RPMI7951 (cell line): ENCODE results near the gene VASH1. TPM values are rescaled to one million over a fixed set of nuclear protein-coding genes. Genes with fewer than 3 reads are reported as not detected.

ENCODE experiments used
- DNase-seq: peaks from one replicate; pipeline ENCODE4 v3.0.0-alpha.2; 2012; ENCODE audit warnings: low read depth
- total RNA-seq: library from RNA; depleted of rRNA; stranded (reverse); fragments of >200 nt; shearing (Covaris generic); gene quantifications from 2 replicates; pipeline ENCODE4 v1.2.3, GENCODE V29; 2014

Gene VASH1
- total RNA-seq, 1 experiment from 2014 or later: 4.4 TPM

DNA sequence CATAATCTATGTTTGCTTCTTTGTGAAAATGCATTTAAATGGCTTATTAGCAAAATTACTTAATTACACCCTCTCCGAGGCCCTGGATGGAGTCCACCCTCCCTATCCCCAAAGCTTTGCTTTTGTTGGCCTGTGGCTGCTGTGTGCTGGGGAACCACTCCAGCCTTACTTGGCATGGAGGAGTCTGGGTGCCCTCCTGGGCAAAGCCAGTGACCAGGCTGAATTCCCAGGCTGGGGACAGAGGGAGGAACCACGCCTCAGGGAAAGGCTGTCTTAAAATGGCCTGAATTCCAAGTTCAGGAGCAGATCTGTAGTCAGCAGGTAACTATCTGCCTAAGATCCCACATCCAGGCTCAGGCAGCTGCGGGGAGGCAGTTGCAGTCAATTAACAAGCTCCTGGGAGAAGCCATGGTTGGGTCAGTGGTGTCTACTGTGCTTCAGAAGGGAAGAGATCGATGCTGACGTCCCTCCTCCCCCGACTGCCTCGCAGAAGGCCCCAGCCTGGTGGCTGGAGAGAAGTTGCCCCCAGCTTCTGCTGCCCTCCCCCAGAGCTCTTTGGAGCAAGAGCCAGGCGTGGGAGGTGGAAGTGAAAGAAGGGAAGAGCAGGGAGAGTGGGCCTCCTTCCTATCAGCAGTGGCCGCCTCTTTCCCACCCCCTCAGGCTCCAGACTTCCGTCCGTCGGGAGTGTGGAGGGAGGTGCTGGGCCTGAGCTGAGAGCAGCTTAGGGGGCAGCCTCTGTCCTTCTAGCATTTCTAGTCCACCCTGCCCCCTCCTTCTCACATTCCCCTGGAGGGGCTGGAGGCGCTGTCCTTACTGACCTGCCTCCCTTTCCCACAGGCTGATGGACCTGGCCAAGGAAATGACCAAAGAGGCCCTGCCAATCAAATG lies 11.3 kb downstream of the VASH1 start:
- DNase-seq: peak; percentile 77

DNA sequence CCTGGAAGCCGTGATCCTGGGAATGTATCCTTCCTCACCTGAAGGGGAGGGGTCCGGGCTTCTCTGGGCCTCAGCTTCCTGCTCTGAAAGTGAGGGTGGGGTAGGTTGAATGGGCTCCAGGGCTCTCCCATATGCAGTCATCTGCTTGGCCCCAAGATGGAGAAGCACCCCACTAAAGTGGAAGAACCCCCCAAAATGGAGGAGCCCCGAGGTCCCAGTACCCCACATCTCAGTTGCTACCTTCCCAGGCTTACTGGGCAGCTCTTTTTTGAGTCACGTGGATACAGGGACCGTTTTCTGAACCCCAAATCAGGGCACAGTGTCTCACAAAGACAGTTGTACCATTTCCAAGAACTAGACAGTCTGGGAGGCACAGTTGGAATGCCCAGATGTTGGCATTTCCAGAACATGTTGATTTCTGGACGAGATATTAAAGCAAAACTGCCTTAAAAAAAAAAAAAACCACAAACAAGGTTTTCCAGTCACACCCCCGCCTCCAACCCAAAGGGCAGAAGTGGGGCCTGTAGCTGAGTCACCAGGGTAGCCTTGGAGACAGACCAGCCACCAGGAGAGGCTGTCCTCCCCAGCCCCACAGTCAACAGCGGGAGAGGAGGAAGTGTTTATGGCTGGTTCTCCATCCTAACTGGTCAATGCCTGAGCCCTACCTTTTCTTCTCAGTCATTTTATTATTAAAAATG lies 12.1 kb downstream of the VASH1 start:
- peak; percentile 91 for DNase-seq

DNA sequence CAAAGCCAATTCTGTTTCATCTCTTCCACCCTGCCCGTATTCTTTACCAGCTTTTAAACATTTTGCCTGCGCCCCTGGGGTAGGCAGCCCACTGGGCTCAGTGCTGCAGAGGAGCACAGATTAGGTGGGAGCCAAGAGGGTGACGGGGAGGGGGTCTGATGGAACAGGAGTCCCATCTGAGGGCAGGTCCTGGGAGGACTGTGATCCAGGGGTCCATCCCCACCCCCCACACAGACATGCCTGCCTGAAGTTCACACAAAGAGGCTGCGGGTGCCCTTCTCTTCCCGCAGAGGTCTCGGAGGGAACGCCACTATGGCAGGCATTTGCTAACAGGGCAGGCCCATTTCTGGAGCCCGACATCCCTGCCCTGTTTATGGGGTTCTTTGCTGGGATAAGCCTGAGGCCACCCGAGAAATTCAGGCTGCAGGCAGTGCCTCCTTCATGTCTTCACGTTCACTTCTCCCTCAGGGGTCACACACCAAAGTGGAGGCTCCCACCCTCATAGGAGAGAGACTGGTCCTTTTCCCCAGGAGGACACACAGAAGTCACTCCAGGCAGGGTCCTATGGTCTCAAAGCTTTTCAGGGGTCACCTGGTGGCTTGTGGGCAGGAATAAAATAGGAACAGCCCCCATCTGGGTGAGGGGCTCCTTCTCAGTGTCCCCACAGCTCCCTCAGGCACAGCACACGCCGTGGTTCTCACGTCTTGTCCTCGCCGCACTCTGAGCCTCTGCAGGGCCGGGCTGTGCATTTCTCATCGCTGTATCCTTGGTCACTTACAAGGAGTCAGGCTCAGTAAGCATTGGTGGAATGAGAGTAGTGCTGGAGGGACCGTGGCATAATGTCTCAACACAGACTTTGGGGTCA lies 12.9 kb downstream of the VASH1 start:
- no peak for DNase-seq

DNA sequence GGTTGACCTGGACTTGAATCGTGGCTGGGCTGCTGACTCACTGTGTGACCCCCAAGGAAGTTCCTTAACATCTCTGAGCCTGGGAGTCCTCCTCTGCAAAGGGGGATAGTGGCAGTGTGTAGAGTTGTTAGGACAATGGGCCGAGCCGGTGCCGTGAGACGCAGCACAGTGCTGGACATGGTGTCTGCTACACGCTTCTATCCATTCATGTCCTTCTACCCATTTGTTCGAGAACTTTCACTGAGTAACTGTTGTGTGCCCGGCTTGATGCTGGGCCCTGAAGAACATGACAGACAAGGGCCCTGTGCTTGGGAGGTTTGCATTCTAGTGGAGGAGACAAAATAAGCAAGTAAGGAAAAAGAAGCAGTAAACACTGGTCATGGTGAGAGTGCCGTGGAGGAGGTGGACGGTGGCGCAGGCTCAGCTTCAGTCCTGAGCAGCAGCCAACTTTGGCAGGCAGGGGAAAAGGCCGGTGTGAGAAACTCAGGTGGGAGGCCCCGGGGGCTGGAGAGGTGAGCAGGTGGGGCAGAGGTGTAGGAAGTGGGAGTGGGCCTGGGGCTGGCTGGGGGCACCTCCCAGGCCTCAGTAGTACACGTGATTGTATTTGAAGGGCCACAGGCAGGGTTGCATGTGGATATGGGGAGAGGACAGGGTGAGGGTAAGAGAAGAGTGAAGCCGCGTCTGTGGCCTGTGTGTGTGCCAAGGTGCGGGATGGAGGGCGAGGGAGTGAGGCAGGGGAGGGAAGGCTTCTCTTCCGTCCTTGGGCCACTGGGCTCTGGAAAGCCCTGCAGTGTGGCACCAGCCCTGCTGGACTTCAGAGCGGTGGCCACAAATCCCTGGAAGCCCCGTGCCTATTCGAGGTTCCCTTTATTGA lies 13.8 kb downstream of the VASH1 start:
- DNase-seq: no peak

DNA sequence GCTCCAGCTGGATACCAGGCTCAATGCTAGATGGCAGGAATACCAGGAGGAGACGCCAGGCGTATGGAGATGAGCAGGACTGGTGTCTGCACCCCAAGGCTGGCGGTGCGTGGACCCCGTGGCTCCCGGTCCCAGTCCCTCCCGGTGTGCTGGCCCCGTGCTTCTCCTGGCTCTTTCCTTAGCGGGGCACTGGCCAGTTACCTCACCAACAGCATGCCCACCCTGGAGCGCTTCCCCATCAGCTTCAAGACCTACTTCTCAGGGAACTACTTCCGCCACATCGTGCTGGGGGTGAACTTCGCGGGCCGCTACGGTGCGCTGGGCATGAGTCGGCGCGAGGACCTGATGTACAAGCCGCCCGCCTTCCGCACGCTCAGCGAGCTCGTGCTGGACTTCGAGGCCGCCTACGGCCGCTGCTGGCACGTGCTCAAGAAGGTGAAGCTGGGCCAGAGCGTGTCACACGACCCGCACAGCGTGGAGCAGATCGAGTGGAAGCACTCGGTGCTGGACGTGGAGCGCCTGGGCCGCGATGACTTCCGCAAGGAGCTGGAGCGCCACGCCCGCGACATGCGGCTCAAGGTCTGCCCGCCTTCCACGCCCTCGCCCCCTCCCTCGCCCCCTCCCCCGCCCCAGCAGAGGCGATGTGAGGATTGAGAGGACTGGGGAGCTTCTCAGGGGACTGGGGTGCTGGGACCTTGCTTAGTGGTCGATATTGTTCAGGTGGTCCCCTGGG lies 14.6 kb downstream of the VASH1 start:
- DNase-seq: no peak

DNA sequence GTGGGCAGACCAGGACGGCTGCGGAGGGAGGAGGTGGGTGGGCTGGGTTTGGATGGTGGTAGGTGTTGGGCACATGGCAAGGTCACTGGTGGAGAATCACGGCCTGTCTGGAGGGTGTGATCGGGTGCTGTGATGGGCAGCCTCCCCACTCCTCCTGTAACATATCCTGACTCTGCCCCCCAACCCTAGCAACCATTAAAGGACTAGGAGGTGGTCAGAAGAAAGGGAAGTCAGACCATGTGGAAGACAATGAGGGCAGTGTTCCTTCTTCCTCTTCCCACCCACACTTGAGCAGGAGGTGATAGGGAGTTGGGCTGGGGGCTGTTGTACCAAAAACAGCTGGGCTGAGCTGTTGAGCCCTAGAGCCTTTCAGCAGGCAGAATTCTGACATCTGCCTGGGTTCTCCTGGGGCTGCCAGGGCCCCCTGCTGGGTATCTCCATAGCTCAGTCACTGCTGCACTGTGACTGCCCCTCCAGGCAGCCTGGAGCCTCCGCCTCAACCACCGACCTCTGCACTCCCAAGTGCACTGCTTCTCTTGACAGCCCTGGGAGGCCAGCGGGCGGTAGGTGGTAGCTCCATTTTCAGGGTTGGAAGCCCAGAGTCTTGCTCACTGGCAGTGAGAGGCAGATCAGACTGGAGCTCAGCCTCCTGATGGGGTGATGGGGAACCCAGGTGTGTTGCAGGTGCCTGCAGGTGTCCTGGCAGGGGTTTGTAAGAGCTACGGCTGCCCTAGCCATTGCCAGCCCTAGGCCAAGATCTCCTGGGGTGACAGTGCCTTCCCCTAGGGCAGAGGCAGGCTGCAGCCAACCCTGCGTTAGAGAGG lies 15.4 kb downstream of the VASH1 start:
- DNase-seq: no peak

DNA sequence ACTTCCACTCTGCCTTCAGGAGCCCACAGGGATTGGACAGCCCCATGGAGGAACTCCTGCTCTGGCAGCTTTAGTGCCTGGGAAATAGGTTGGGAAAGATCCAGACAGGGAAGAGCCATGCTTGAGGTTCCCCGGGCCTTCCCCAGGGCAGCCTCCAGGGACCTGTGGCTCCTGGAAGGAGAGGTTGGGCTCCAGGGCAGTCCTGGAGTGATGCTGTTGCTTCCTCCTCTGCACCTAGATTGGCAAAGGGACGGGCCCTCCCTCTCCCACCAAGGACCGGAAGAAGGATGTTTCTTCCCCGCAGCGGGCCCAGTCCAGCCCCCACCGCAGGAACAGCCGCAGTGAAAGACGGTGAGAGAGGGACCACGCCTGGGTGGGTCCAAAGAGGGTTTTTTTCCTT lies 16.5 kb downstream of the VASH1 start:
- no peak for DNase-seq

DNA sequence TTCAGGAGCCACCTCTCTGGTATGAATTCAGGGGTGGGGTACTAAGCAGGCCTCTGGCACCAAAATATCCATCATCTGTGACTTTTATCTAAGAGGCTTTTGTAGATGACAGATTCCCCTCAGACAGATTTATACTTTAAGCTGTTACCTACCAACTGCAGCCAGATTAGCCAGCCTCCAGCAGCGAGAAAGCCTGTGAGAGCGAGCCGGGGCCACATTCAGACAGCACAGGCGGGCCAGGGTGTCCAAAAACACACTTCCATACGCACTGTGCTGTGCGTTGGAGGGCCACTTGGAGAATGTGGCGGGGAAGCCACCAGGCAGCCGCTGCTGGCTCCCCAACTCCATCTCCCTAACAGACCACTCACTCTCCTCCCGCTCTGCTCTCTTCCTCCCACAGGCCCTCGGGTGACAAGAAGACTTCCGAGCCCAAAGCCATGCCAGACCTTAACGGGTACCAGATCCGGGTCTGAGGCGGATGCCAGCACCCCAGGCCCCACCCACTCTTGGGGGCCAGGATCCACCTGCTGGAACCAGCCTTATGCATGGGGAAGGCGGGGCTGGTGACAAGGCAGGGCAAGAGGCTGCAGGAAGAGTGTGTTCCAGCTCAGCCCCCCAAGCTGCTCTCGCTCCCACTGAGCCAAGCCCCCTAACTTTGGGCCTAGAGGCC lies 17.4 kb downstream of the VASH1 start:
- DNase-seq: no peak

DNA sequence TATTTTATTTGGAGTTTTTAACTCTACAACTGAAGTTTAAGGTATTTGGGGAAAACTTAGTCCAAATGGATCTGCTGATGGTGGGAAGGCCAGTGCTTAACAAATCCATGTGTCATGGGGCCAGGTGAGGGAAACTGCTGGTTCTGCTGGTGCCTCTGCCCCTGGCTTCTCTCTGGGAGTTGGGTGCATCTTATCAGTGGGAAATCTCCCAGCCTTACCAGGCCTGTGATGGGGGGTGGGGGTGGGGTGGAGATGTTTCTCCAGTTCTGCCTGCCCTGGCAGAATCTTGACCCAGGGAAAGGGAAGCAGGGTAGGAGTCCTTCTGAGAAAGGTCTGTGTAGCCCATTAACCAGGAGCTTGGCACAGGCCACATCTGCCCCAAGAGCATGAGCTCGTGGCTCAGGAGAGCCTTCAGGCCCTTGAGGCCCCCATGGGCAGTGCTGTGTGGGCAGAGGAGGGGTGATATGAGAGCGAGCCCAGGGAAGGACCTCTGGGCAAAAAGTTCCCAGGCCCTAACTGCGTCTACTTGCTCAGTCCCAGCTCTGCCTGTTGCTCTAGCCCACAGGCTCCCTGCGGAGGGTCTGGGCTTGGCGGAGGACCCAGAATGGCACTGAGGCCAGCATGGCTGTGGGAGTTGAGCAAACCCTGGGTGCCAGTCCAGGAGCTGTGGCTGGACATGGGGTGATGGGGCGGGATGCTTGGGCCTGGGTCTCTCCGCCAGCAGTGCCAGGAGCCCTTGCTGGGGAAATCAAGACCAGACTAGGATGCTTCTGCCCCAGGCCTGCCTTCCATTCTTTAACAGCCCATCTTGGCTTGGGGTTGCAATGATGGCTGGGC lies 18.2 kb downstream of the VASH1 start:
- no peak for DNase-seq

DNA sequence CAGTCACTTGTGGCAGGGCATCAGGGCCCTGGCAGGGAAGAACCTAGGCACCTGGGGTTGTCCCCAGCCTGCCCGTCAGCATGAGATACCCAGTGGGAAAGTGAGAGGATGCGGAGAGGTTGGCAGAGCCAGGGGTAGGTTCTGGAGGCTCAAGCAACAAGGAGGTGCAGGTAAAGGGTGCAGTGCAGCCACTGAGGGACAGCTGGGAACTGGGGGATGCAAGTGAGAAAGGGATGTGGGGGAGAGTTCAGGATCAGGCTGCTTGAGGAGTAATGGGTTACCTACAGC lies 18.7 kb downstream of the VASH1 start:
- DNase-seq: no peak

DNA sequence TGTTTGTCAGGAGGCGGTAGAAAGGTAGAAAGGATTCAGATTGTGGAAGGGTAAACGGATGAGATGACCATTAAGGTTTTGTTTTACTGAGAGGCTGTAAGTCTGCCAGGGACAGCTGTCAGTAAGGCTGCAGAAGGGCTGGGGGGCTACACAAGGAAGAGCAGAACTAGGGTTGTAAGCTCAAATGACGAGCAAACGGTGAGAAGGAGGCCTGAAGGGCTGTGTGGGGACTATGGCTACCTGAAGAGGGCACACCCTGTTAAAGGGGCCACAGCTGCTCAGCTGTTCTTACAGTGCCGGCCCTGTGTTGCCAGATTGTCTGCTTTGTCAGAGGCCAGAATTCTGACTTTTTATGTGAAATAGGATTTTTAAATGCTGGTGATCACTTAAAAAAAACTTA lies 19.1 kb downstream of the VASH1 start:
- no peak for DNase-seq

DNA sequence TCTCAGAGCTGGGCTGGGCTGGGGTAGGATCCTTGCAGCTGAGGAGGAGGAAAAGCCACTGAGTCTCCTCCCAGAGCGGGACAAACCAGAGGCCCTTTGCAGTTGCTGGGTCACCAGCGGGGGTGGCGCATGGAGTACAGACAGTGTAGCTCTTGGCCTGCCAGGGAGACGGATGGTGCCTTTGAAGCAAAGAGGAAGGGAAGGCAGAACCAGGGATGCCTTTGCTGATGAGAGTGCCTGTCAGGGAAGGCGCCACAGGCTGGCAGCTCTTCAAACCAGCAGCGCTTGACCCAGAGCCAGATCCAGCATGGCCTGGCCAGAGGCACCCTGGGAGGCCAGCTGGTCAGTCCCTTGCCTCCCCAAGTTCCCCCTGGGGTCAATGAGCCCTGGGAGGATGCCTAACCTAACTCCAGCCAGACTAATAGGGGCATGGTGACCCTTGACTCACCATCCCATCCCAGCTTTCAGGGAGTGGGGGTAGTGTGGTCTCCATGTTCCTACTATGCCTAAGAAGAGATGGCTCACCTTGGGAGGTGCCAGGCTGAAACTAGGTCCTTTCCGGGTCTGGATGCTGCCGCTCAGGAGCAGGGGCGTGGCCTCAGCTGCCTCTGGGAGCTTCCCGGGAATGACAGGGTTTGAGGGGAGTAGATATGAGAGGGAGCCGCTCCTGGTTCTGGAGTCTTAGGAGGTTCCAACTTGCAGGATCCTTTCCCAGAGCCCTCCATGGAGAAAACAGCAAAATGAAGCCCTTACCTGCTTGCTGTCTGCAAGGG lies 19.8 kb downstream of the VASH1 start:
- DNase-seq: peak; percentile 44

DNA sequence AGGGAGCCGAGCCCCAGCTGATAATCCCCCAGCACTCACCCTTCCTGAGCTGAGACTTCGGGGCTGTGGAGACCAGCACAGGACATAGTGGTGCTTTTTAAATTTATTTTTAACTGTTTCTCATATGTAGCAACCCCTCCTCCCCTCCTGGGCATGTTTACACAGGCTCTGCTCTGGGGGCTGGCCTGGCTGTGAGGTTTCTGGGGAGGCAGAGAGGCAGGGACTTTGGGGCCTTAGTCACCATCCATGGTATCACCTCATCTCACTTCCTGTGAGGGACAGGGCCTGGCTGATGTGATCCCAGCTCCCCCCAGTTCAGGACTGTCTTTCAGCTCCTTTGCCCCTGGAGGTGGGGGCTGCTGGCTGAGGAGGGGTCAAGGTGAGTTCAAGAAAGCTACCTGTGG lies 20.4 kb downstream of the VASH1 start:
- no peak for DNase-seq

DNA sequence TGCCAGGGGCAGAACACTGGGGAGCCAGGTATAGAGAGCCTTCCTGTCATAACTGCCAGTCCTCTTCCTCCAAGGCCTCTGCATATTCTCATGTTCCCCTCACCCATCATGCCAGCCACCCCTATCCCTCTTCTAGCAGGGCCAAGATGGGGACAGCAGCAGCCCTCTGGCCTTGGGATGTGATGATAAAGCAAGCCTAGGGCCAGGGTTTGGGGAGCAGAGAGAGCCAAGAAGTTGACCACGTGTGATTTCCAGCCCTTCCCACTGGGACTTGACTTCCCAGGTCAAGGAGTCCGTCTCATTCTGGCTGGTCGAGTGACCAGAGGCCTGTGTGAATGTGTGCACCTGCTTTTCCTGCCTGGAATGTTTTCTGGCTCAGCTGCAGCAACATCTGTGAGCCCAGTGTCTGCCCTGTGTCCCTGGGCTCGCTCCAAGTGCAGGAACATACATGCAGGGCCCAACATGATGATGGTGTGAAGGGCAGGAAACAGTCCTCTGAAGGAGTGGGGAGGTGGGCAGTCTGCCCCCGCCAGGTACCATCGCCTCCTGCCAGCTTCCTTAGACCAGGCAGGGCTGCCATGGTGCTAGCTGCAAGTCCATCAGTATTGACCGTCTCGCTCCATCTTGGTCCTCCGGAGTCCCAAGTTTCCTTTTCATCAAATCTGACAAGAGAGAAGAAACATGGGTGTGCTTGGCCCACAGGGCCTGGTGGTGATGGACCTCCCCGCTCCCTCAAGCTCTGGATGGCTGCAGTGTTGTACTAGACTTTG lies 21.0 kb downstream of the VASH1 start:
- DNase-seq: no peak

DNA sequence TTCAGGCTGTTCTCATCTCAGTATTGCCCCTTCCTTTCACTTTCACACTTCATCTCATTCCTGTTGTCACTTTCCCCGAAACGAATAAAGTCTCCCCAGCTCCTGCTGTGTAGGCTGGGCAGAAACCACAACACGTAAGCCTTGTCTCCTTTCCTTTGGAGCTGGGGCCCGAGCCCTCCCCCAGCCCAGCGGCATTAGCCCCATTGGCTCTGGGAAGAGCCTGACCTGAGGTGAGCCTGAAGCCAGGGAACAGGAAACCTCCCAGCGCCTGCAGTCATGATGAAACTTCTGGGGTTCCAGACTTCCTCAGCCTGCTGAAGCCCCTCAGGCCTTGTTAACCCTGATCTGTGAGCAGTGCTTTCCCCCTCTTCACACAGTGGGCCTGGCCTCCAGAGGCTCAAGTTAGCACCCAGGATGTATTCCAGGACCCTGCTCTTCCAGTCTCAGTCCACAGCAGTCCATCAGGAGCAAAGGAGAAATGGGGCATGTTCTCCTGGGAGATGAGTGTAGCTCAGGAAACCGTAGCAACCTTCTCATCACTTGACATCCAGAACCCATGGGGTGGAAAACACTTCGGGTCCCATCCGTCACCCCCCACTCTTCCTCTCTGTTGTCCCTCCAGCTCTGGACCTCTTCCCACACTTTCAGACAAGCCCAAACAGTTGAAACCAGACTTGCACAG lies 21.8 kb downstream of the VASH1 start:
- DNase-seq: no peak

DNA sequence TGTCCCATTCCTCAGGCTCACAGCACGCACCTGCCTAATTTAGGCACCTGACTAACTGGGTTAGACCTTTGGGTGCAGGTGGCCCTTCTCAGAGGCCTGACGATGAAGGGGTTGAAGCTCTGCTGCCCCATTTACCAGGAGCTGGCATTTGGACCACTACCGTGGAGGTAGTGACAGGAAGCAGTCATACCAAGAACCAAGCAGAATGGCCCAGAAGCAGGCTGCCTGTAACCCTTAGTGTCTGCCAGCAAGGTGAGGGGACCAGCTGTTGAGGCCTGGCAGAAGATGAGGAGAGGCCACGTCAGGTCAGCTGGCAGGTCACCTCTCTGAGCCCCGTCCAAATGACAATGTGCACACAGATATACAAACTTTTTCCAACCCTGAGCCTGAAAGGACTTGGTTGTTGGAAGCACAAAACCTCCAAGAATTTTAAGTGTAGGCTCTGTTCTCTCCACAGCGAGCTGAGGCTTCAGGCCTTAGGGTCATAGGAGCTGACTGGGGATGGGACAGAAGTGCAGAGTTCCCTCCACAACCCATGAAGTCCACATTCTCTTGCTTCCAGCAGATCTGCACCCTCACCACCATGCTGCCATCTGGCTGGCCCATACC lies 23.1 kb downstream of the VASH1 start:
- DNase-seq: no peak
